ENCODE data around the gene RAB17.
A peak's percentile ranks its signal among the peaks of the same experiment; 100 is the strongest.
"Not testable (repeated sequence)": the region's sequence is repeated elsewhere in the genome, so short reads cannot be mapped to it uniquely, and the experiment has no call there.

RAB17 gene

GRCh38 chr2:237624565-237624964 is 34.0 kb upstream of the RAB17 start:
- DNase-seq: no peak

DNA sequence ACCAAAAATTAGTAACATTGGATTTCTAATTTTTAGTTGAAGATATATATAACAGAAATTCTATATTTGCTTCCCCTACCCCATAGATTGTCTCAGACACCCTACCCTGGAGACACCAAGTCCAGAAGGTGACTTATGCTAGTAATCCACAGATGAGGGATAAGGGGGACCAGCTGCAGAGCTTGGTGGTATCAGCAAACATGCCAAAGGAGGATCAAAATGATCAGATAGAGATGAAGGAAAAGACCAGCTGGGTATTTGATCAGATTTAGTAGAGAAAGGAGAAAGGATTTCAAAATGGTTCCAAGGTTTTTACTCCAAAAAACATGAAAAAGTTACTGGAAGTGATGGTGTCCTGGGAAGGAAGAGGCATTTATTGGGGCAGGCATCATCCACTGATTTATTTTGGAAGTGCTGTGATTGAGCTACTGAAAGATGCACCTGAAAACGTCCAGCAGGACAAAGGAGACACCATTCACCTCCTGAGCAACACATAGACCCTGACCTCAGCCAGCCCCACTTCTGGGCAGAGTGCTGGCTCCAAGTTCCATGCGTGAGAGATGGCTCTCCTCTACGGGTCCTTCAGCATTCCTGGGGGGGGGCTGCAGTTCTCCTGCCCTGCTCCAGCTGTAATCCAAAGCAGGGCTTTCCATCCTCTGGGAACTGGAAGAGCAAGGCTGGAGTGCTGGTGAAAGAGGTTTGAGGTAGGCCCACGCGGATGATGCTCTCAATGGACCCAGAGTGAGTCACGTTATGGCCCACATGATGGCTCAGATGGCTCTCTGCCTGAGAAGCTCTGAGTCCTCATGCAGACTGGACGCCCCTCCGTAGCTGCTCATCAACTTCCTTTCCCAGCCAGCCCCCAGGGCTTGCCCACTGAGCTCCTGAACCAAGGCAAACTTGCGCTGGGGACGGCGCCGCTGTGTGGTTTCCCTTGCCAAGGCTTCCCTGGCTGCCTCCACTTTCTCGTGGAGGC is 33.2 kb upstream of the RAB17 start:
- no peak for DNase-seq

DNA sequence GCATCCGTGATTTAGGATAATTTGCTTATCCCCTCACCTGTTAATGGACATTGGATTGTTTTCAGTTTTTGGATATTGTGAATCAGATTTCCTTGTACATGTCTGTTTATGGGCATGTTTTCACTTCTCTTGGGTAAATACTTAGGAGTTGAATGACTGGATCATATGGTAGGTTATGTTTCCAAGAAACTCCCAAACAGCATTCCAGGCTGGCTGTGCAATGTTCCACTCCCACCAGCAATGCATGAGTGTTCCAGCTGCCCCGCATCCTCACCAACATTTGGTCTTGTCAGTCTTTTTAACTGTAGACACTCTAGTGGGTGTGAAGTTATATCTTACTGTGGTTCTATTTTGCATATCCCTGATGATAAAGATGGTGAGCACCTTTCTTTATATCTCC is 27.9 kb upstream of the RAB17 start:
- DNase-seq: no peak

DNA sequence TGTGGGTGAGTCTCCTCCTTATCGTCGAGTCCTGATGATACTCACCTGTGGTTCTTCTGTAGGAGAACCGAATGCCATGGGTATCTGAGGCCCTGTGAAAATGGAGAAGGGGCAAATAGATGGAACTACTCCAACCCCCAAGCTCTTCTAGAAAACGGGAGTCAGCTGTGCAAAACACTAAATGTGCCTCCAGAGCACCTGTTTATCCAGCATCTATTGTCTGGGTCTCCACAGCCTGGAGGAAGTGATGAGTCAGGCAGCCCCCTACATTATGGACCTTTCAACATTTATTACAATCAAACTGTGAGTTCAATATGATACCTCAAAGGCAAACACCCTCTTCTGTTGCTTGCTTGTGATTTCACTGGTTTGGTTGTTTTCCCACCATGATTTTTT is 27.1 kb upstream of the RAB17 start:
- DNase-seq: no peak

- no peak for DNase-seq
Observed at GRCh38 chr2:237616734-237617586, 26.4 kb upstream of the RAB17 start.

- DNase-seq: no peak
Observed at GRCh38 chr2:237616373-237616733, 25.8 kb upstream of the RAB17 start.

DNA sequence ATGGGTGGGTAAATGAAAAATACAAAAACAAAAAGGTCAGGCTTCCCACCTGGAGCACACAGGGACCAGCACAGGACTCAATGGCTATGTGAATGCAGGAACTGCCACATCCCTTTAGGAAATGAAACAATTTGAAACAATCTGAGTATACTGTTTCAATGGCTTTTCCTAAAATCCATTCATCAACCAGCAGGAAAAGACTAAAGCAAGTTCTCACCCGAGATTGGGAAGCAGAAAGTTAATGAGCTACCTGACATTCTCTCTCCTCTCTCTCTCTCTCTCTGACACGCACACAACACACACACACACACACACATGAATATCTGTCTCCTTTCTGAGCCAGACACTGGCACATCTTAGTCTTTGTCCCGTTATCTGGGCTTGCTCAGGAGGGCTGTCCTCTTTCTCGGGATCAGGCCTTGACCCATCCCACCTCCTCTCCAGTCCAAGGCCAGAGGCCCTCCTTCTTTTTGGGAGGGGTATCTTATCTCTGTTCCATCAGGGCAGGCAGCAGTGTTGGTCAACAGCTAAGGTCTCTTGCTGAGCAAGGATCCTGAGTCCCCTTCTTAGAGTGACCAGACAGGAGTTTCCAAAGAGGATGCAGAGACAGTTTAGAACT is 25.2 kb upstream of the RAB17 start:
- no peak for DNase-seq

DNA sequence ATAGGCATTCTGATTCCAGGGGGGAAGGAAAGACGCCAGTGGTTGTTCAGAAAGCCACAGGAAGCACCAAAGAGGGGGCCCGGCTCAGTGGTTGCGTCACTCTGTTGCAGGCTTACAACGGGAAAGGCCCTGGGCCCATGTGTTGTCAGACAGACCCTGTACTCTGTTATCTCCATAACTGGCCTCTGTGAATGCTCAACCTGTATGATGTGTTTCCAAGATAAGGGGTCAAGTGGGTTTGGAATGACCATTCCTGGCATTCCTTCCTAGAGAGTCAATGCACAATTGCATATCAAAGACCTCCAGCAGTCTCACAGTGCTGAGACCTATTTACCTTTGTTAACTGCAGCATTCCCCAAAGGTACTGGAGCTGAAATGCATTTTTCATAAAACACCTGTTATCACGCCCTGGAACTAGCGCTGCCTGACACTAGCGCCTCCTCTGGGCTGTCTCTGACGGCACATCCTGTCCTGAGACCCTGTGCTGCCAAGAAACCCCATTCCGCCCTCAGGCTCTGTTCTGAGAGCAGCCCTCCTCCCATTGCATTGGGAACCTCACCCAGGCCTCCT is 23.7 kb upstream of the RAB17 start:
- no peak for DNase-seq

- DNase-seq: no peak
Observed at GRCh38 chr2:237613679-237614078, 23.1 kb upstream of the RAB17 start.

GRCh38 chr2:237612527-237613357 is 22.2 kb upstream of the RAB17 start:
- DNase-seq: no peak

GRCh38 chr2:237606522-237606921 is 16.0 kb upstream of the RAB17 start:
- DNase-seq: not testable (repeated sequence)

- no peak for DNase-seq
Observed at GRCh38 chr2:237604960-237605359, 14.4 kb upstream of the RAB17 start.

DNA sequence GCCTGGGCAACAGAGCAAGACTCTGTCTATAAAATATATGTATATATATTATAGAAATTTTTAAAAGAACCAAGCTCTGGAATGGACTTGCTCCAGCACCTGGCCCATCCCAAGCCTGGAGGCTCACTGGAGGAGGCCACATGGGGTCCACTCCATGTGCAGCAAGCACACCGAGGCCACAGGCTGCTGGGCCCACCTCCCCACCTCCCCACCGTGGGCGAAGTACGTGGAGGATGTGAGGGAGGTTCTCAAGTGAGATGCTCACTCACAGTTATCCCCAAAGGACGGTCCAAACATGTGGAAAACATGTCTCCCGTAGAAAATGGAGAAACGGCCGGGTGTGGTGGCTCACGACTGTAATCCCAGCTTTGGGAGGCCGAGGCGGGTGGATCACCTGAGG is 13.9 kb upstream of the RAB17 start:
- no peak for DNase-seq

- DNase-seq: peak; percentile 53 to 64
Observed at GRCh38 chr2:237603718-237604362, 13.3 kb upstream of the RAB17 start.

DNA sequence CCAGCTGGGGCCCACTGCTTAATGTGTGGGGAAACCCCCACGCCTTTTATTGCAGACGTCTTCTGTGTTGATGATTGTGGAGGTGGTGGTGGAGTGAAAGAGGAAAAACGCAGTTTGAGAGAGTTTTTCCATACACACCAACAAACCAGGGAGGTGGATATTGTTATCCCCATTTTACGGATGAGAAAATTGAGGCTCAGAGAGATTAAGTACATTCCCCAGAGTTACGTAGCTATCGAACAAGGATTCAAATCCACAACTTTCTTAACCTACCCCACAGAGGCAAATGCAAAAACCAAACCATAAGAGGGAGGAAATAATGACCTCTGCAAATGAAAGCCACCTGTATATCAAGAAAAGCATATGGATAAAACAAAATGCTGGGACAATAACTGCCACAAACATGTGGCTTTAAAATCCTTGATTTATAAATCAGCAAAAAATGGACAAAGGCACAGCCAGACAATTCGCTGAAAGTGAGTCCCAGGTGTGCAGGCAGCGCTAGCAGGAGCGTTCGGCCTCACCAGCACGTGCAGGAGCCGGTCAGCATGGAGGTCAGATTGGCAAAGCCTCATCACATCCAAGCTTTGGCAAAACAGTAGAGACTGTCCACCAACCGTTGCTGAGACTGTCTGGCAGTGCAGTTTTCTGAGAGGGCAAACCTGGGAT is 12.6 kb upstream of the RAB17 start:
- no peak for DNase-seq

DNA sequence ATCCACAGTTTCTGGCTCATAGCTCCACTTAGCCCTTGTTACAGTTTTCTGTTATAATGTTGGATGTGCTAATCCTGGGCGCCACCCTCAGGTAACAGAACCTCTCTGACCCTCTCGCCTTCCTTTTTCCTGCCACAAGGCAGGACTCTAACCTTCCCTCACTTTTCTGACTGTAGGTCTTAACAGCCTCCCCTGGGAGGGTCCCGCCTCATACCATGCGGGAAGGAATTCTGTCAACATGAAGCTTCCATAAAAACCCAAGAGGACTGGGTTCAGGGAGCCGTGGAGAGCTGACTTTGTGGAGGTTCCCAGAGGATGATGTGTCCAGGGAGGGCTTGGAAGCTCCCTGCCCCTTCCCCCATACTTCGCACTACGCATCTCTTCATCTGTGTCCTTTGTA is 11.9 kb upstream of the RAB17 start:
- DNase-seq: no peak

DNA sequence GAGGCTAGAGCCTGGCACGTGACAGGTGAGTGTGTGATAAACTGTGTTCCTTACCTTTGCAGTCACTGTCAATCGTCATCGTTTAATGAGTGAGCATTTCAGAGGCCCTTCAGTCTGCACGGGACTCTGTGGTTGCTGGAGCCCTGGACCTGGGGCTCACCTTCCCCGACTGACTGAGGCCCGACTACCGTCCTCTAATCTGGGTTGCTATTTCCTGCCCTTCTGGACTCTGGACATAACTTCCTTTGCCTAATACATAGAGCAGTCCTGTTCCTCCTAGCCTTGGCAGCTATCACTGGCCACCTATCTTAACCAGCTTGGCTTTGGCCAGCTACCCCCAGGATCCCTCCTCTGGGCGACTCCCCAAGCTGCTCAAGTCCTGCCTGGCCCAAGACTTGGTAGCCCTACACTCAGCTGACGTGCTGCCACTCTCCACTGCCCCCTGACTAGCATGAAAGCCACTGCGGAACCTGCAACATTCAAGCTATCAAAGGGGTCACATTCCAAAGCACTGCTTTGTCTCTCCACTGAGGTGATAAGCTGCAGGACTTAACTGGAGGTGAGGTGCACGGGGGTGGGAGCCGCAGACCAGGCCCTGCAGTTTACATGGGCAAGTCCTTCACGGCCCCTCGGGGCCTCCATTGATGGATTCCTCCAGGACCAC is 11.1 kb upstream of the RAB17 start:
- no peak for DNase-seq

- peak in 1 of 2 donors; percentile 30 for DNase-seq
Observed at GRCh38 chr2:237600205-237600846, 9.8 kb upstream of the RAB17 start.

DNA sequence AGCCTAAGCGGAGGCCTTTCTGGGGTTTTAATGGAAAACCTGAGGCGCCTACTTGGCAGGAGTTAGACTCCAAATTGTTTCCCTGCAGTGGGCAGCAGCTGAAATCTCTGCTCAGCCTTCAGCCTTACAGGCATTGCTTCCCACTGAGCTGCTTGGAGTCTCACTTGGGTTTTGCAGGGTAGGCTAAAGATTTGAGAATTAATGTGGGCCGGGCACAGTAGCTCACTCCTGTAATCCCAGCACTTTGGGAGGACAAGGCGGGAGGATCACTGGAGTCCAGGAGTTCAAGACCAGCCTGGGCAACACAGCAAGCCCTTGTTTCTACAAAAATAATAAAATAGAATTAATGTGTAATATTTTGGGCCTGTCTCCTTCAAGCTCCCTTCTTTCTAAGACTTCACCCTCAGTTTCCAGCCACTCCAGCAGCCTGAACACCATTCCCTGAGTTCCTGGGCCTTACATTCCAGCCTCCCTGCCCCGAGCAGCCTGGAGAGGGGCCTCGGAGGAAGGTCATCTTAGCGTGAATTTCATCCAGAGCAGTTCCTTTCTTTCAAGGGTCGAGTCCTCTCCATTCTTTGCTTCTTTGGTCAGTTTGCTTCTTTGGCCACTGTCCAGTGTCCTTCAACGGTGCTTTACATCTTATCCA is 9.1 kb upstream of the RAB17 start:
- no peak for DNase-seq
